NCI-H82 (cell line): ENCODE measurements around the gene PLPPR1.
"Not testable (repeated sequence)": the region's sequence is repeated elsewhere in the genome, so short reads cannot be mapped to it uniquely, and the experiment has no call there.

Experiments
- DNase-seq: peaks from one replicate; lab custom pipeline; 2025; lab: John Stamatoyannopoulos, UW

The PLPPR1 gene

DNA sequence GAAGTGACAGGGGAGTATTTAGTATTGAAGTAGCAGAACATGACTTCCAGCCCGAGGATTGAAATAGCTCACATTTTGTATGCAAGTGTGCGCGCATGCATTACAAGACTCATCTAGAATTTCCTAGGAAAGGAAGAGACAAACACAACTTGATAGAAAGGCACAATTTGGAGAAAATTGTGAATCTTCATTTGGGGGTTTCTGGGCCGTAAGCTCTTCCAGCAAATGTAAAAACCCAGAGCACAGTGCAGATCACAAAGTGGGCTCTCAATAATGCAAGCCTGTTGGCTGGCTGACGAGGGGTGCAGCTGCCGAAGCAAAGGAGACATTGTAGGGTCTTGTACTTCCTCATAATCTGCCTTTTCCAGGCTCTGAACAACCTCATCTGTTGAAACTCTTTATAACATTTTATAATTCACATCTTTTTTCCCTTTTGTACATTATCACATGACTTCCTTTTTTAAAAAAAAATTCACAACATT is 247.3 kb downstream of the PLPPR1 start:
- peak; percentile 14 for DNase-seq

DNA sequence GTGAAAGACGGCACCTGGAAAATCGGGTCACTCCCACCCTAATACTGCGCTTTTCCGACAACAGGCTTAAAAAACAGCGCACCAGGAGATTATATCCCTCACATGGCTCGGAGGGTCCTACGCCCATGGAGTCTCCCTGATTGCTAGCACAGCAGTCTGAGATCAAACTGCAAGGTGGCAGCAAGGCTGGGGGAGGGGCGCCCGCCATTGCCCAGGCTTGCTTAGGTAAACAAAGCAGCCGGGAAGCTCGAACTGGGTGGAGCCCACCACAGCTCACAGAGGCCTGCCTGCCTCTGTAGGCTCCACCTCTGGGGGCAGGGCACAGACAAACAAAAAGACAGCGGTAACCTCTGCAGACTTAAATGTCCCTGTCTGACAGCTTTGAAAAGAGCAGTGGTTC is 262.5 kb downstream of the PLPPR1 start:
- not testable (repeated sequence) for DNase-seq

DNA sequence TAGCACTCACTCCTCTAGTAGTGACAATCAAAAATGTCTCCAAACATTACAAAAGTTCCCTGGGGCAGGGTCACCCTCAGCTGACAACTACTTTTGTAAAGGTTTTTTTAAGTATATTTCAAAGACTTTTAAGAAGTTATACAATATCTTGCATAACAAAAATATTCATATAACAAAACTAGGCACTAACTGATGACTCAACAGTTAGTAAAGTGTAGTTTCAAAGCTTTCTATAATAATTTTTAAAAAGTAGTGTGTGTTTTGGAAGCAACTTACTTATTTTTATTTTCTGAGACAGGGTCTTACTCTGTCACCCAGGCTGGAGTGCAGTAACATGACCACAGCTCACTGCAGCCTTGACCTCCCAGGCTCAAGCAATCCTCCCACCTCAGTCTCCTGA is 271.4 kb downstream of the PLPPR1 start:
- DNase-seq = no peak

DNA sequence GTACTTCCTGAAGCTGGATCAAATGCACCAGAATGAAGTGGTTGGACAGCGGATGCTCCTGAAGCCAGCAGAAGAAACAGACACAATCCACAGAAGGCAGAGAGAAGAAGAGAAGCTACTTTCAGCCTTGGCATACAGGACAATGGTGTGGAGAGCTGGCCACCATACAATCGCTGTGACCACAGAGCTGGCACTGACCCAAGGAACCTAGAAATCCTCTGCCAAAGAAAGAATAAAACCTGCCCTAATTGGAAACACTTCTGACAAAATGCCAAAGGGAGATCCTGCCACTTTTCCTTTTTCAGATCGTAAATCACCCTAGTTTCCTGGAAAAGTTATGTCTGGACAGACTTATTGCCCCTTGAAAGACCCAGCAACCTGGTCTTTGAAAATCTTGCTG is 278.5 kb downstream of the PLPPR1 start:
- DNase-seq = peak; percentile 50

DNA sequence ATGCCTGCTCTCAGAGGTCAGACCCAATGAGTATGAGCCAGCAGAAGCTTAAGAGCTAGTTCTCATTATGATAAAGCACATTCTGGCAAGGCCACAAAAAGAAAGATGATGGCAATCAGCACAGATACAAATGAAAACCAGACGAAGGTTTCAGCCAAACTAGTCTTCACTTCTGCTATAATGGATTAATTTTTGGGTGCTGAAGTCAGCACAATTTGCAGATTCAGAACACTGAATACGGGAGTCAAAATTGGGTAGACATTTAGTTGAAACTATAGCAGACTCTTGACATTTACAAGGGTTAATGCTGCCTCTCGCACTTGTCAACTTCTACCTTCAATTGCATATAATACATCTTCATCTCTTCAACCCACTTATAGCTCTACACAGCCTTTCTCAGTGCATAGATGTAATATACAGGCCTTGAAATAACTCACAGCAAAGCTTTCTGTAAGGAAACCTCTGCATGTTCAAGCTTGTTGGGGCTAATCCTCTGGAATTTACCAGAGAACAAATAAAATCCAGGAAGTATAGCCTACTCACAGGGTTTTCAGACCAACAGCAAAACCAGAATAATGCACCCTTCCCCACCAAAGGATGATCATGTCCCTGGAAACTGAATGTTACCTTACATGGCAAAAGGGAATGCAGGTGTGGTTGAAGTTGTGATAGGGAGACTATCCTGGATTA is 279.1 kb downstream of the PLPPR1 start:
- DNase-seq = peak; percentile 40

DNA sequence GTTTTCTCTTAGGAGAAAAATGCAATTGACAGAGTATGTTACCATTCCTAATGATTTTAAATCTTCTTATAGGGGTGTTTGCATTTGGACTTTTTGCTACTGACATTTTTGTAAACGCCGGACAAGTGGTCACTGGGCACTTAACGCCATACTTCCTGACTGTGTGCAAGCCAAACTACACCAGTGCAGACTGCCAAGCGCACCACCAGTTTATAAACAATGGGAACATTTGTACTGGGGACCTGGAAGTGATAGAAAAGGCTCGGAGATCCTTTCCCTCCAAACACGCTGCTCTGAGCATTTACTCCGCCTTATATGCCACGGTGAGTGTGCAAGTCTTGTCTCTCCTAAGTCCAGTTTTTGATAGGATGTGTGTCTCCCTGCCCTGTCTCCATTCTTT is 280.6 kb downstream of the PLPPR1 start:
- no peak for DNase-seq

DNA sequence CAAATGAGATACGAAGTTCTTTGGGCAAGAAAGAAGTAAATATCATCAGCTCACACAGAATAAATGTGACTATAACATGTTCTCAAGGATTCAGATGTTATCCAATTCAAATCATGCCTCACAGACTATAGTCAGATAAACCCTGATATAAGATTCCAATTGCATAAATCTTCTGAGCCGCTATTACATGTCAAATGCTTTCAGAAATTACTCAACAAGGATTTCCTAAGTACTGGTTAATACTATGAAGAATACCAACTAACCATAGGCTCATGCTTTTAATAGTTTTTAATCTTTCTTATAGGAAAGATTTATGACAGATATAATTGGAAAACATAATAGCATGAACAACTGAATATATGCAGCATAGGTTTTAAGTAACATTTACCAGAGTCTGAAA is 282.7 kb downstream of the PLPPR1 start:
- DNase-seq = no peak

DNA sequence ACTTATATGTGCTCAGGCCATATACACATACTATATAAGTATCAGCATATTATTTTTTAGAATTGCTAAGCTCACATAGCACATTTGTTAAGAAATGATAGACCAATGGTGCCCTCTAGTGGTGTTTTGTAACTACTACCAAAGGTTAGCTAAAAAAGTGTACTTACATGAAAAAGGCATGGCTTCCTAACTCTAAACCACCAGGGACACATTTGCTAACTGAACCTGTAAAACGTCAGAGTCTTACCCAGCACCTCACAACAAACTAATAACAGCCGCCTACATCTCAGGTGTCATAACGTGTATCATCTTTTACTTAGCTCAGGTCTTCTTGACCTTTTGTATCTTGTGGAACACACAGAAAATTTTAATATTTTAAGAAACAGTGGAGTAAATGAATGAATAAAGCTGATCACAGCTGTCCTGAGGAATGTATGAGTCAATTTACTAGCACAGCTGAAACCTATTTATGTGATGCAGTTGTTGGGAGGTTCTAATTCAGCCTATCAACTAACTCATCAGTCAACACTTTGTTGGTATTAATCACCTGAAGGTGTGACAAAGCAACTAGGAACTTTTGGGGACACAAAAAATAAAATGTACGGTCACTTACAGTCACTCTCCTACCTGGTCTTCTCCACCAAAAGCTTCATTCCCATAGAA is 283.4 kb downstream of the PLPPR1 start:
- DNase-seq = peak; percentile 94

DNA sequence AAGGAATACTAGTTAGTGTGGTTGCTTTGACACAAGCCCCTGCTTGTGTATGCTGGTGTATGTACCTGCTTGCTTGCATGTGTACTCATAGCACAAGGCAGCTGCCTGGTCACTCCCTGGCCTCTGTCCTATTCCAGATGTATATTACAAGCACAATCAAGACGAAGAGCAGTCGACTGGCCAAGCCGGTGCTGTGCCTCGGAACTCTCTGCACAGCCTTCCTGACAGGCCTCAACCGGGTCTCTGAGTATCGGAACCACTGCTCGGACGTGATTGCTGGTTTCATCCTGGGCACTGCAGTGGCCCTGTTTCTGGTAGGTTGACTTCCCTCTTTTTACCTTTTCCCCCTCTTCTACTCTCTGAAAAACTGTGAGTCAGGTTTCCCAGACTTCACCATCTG is 284.1 kb downstream of the PLPPR1 start:
- DNase-seq = no peak

DNA sequence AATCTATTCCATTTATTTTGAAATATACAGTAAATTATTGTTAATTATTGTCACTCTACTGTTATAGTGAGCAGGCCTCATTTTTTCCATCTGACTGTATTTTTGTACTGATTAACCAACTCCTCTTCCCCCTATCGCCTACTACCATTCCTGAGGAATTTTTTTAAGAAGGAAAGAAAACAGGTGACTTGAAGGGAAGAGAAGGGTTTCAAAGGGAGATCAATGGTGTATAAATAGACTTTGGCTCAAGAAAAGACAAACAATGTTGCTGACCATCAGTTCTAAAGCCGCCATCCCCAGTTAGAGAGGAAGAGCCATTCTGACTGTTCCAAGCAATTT is 286.6 kb downstream of the PLPPR1 start:
- no peak for DNase-seq

DNA sequence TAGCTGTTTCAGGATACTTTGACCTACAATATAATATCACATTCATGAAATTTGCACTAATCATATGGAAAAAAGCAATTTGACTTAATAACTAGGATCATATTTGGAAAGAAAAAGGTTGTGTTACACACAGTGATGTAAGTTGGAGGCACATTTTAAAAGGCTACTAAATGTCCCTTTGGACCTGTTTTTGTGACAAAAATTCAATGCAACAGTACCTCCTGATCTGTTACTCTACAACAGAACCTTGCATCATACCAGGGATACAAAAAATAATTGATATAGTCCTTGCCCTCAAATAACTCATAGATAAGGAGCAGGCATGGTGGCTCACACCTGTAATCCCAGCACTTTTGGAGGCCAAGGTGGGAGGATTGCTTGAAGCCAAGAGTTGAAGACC is 289.2 kb downstream of the PLPPR1 start:
- DNase-seq = no peak

DNA sequence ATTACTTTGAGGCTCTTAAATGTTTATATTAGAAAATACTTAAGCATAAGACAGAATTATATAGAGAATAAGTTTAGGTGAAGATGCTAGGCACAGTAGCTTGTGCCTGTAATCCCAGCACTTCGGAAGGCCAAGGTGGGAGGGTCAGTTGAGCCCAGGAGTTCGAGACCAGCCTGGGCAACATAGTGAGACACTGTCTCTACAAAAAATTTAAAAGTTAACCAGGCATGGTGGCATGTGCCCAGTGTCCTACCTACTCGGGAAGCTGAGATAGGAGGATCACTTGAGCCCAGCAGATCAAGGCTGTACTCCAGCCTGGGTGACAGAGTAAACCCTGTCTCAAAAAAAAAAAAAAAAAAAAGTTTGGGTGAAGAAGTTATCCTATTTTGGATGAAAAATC is 294.6 kb downstream of the PLPPR1 start:
- no peak for DNase-seq

DNA sequence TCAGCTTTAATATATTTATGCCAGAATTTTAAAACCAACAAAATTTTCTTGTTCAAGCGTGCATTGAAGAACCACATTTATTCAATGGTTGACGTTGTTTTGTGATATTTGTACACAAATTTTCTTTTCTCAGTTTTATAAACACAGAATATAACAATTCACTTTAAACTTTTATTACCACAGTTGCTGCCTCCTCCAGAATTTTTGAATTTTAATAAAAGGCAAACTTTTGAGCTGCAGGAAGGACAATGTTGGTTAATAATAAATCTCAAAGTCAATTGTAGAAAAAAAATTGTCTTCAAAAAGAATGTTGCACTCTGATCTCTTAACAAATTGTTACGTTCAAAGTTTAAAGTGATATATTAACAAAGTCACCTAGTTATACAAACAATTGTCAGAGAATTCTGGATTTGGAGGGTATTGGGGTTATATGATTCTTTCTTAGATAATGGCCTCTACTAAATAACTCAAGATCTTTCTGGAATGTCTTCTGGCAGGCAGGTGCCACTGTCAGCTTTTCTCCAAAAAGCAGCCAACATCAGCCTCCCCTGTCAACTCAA is 295.8 kb downstream of the PLPPR1 start:
- no peak for DNase-seq

DNA sequence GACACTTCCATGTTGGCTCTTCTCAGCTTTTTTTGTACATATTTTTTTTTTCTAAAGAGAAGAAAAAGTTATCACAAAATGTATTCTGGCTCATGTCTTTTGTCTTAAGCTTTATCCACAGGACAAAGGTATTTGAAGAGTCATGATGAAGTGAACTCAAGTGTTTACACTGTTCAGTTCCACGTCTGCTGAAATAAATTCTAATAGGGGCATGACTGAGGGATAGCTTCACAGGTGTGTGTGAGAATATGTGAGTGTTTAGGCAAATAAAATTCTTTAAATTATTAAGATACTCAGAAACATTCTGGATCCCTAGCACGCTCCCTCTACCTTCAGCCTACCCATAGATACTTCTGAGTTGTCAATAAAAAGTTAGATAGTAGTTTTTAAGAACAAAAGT is 296.5 kb downstream of the PLPPR1 start:
- no peak for DNase-seq

DNA sequence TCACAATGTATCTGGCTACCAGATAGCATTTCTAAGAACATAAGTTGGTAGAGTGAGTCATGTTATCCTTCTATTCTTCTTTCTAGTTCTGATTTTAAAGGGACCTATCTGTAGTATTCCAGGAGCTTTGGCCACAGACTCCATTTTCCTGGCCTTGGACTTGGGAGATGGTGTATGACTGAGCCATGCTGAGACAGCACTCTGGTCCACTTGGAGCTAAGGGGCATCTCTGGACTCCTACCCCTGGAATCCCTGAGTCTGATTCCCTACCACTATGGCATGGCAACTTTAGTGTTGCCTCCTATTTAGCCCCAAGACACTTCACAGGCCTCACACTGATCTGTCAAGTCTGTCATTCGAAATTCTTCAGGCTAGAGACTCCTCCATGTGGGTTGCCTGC is 297.5 kb downstream of the PLPPR1 start:
- DNase-seq = no peak

DNA sequence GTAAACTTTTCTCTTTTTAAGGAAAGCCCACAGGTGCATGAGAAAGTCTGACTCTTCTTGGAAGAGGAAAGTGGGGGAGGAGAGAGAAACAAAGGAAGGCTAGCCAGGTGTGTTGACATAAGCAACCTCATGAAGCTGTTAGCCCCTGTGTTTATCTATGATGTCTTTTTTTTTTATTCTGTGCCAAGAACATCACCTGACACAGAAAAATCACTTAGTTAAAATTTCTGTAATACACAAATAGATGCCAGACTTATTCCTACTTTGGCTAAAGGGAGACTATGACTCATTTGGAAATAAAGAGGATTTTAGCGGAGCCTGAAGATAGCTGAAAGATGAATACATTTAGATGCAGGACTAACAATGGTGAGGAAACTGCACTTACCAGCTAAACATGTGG is 298.0 kb downstream of the PLPPR1 start:
- no peak for DNase-seq

DNA sequence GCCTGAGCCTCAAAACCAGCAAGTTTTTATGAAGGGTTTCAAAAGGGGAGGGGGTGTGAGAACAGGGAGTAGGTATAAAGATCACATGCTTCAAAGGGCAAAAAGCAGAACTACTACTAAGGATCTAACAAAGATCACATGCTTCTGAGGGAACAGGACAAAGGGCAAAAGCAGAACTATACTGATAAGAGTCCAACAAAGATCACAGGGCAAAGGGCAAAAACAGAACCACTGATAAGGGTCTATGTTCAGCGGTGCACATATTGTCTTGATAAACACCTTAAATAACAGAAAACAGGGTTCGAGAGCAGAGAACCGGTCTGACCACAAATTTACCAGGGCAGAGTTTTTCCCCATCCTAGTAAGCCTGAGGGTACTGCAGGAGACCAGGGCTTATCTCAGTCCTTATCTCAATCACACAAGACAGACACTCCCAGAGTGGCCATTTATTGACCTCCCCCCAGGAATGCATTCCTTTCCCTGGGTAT is 298.9 kb downstream of the PLPPR1 start:
- DNase-seq = not testable (repeated sequence)

DNA sequence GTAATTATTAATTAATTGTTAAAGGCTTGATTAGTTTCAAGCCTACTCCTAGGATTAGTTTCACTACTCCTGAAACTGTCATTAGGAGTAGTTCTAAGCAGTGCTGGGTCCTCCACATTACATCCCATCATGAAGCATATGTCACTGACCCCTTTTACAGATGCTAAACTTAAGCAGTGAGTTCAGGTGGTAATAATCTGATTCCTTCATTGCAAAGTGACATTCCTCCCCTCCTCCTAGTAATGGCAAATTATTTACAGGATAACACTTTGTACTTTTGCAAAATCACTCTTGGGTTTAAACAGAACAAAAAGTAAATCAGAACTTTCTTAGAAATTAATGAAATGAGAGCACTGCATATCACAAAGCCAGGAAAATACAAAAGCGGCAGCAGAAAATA is 303.8 kb downstream of the PLPPR1 start:
- DNase-seq = no peak

DNA sequence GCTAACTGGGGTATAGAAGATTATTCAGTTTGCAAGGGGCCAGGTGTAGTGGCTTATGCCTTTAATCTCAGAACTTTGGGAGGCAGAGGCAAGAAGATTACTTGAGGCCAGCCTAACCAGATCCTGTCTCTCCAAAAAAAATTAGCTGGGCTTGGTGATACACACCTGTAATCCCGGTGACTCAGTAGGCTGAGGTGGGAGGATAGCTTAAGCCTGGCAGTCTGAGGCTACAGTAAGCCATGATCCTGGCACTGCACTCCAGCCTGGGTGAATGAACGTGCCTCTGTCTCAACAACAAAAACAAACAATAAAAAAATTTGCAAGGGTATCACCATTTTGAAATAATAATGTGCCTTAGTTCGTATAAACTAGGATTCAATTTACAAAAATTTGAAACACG is 305.0 kb downstream of the PLPPR1 start:
- DNase-seq = no peak

DNA sequence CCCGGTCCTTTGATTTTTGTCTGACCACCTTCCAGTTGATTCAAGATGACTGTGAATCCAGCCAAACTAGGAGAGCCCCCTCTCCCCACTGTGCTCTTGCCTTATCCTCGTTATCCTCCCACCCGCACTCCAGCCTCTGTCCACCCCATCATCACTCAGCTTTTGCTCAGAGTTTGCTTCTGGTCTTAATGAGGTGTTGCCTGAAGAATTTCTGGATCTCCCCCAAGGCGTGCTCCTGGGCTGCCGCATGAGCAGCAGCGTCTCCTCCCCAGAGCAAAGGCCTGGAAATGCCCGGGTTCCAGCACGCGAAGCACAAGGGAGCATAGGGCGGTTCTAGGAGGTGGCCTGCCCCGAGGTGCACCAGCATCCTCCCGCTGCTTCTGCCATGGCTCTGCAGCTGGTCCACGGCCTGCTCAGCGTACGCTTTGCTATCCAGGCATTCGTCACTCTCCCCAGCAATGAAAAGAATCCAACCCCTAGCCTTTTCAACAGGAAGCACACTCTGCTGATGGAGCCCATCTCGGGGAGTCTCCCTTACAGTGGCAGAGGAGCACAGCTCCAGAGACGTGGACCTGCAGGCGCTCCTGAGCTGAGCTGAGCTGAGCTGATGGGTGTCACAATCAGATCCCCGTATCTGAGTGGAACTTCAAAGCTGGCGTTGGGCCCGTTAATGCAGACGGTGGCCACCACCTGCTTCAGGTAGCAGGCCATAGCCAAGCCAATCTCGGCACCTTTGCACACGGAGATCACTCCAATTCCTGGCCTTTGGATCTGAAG is 305.6 kb downstream of the PLPPR1 start:
- no peak for DNase-seq

DNA sequence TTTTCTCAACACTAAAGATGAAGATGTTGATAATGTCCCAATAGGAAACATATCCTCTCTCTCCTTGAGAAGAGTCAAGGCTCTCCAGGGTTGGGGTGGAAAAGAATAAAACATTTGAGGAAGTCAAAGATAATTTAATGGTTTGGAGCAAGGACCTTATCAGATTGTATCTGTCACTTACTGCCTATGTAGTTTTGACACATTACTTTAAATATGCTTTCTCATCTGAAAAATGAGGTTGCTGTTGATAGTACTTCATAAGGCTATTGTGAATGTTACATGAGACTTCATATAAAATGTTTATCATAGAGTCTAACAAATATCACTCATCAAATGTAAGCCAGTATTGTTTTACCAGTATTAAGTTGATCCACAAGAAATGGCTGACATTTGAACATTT is 307.6 kb downstream of the PLPPR1 start:
- no peak for DNase-seq

DNA sequence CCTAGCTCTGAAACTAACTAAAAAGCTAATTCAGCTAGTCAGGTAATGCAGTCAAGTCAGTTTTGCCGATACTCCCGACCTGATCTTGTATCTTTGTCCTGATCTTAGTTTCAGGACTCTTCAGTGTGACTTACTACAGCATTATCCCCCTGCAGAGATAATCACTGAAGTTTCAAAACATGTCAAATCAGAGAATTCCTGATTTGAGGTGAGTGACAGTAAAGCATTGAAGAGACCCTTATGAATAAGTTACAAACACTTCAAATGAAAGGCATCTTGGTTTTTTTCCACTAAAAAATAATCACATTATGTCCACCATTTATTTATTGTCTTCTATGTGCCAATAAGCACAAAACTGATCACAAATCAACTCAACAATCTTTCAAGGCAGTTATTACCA is 308.7 kb downstream of the PLPPR1 start:
- DNase-seq = no peak

DNA sequence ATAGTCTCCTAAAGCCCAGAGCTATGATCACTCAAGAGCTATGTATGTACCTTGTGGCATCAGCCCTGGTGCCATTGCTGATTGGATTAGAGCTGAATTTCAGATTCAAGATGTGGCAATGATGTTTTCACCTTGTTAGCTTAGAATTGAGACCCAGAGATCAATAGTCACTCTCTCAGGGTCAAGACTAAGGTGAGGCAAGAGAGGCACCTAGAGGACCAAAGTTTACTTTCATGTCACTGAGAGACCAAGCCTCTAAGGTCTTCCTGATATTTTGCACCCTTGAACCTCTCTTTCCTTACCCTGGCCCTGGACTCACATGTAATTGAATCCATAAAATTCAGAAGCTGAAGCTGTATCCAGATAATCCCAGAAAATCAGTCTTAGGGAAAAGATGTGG is 313.4 kb downstream of the PLPPR1 start:
- no peak for DNase-seq
